Activated T-cell treated with anti-CD3 and anti-CD28 coated beads, Interleukin-2, amount 50 U/mL, for 72 hours (primary cell): Measurements from ENCODE around the gene GSTCD. TPM values are rescaled to one million over a fixed set of nuclear protein-coding genes. Genes with fewer than 3 reads are reported as not detected.
"Not testable (repeated sequence)": the region's sequence is repeated elsewhere in the genome, so short reads cannot be mapped to it uniquely, and the experiment has no call there.

ENCODE experiments used
- ATAC-seq, 2 donors: fragments of 150-1000 bp; cut with Tn5 transposase; replicated peaks in 1 of 2; 2 replicates each; pipeline ENCODE4 v1.10.0; 2021; ENCODE audit warnings: moderate library complexity in 2 of 2, mild to moderate bottlenecking in 1 of 2
- DNase-seq, 2 donors: peaks; one replicate each; pipeline ENCODE4 v3.0.0; 2021 to 2022; ENCODE audit warnings: mixed read lengths in 1 of 2
- H3K27ac Mint-ChIP-seq: one replicate; pipeline ENCODE4 v1.8.0; 2022; ENCODE audit warnings: mild to moderate bottlenecking, moderate library complexity, mixed read lengths
- H3K27me3 Mint-ChIP-seq: one replicate; pipeline ENCODE4 v1.8.0; 2022; ENCODE audit warnings: low read depth, mixed read lengths
- H3K36me3 Mint-ChIP-seq, 2 donors: one replicate each; pipeline ENCODE4 v1.8.0; 2022; ENCODE audit warnings: mixed read lengths in 2 of 2, mild to moderate bottlenecking in 1 of 2; ENCODE audit not compliant: insufficient read depth in 2 of 2
- H3K4me1 Mint-ChIP-seq: one replicate; pipeline ENCODE4 v1.8.0; 2022; ENCODE audit warnings: low read depth, mixed read lengths
- H3K4me3 Mint-ChIP-seq, 2 donors: one replicate each; pipeline ENCODE4 v1.8.0; 2022; ENCODE audit warnings: mild to moderate bottlenecking in 2 of 2, mixed read lengths in 2 of 2, moderate library complexity in 2 of 2
- H3K9me3 Mint-ChIP-seq, 2 donors: one replicate each; pipeline ENCODE4 v1.8.0; 2022; ENCODE audit warnings: mixed read lengths in 2 of 2
- total RNA-seq, 2 donors: library from RNA; stranded (reverse); gene quantifications; one replicate each; pipeline ENCODE4 v1.2.3, GENCODE V29; 2022

GSTCD gene
- total RNA-seq, 2 donors from 2014 or later, result 14.7 to 14.8 TPM

DNA sequence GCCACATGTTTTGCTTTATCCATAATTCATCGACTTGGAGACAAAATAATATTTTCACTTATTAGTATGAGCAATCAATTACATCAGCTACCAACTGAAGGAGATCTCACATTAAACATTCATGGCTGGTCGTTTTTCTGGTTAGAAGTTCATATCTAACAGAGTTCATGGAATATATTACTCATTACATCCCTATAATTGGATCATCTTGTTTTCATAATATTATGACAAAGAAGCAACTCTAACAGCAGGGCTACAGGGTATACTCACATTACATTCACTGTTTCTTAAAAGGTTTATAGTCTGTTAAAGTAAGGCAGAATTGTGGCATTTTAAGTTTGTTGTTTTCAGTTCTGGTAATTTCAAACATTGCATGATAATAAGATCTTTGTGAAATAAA, 33.0 kb downstream of the GSTCD start:
- H3K9me3 Mint-ChIP-seq, result peaks cover 8 to 10% of the 10 kb centered on the region in 2 donors
- no peak overlapping the region for H3K27ac Mint-ChIP-seq
- H3K36me3 Mint-ChIP-seq, result peaks cover 14 to 26% of the 10 kb centered on the region in 2 donors
- no peaks in the 10 kb centered on the region for H3K4me1 Mint-ChIP-seq
- no peak overlapping the region for H3K4me3 Mint-ChIP-seq
- ATAC-seq (no peak), DNase-seq (no peak)
- H3K27me3 Mint-ChIP-seq, result no peaks in the 10 kb centered on the region

DNA sequence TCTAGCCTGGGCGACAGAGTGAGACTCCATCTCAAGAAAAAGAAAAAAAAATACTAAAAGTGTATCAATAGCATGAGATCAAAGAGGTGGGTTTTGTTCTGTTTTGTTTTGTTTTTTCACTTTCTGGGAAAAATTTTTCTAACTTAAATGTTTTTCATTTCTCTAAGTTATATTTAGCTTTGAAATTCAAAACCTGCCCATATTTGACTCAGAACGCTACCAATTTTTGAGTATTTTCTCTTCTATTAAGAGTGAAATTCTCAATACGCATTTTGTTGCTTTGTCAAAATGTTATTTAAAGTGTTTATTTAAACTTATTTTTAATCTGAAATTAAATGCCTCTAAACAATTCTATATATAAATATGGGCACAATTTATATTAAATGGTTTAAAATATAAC, 39.6 kb downstream of the GSTCD start:
- Mint-ChIP-seq H3K36me3 (no peaks in the 10 kb centered on the region), H3K27me3 (no peaks in the 10 kb centered on the region), H3K27ac (no peak overlapping the region), H3K4me1 (no peaks in the 10 kb centered on the region), H3K9me3 (no peaks in the 10 kb centered on the region), H3K4me3 (no peak overlapping the region)
- no peak for DNase-seq
- ATAC-seq, result no peak

- no peak overlapping the region for H3K4me3 Mint-ChIP-seq
- DNase-seq (no peak), ATAC-seq (no peak)
- no peaks in the 10 kb centered on the region for H3K36me3 Mint-ChIP-seq
- no peak overlapping the region for H3K27ac Mint-ChIP-seq
- peaks cover 6% of the 10 kb centered on the region for H3K4me1 Mint-ChIP-seq
- H3K27me3 Mint-ChIP-seq, result no peaks in the 10 kb centered on the region
- H3K9me3 Mint-ChIP-seq, result no peaks in the 10 kb centered on the region
Observed at GRCh38 chr4:105751718-105752299, 43.2 kb downstream of the GSTCD start.

GRCh38 chr4:105753361-105753760, 44.8 kb downstream of the GSTCD start:
- ATAC-seq (no peak), DNase-seq (no peak)
- no peak overlapping the region for H3K27ac Mint-ChIP-seq

GRCh38 chr4:105755375-105755774, 46.8 kb downstream of the GSTCD start:
- H3K27ac Mint-ChIP-seq, result no peak overlapping the region

More at GRCh38 chr4:105753361-105753760, 44.8 kb downstream of the GSTCD start:
- Mint-ChIP-seq H3K36me3 (no peaks in the 10 kb centered on the region), H3K9me3 (no peaks in the 10 kb centered on the region), H3K4me1 (peaks cover 6% of the 10 kb centered on the region), H3K27me3 (no peaks in the 10 kb centered on the region), H3K4me3 (no peak overlapping the region)

DNA sequence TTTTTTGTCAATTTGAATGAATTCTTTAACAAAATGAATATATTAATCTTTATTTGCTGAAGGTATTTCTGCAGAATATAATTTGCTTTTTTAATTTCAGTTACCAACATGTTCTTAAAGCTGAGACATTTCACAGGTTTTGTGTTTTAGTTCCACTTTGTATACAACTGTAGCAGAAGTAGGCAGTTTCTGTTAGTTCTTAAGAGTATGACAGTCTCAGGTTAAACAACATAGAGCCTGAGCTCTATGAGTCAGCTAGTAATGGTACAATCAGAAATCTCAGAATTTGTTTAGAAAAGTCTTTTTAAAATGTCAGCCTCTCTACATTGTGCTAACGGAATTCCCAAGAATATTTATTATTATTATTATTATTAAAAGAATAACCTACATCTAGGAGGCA, 50.4 kb downstream of the GSTCD start:
- H3K27me3 Mint-ChIP-seq, result no peaks in the 10 kb centered on the region
- H3K4me3 Mint-ChIP-seq, result no peak overlapping the region
- H3K27ac Mint-ChIP-seq, result no peak overlapping the region
- no peaks in the 10 kb centered on the region for H3K36me3 Mint-ChIP-seq
- ATAC-seq, result no peak
- no peak for DNase-seq
- H3K4me1 Mint-ChIP-seq, result peaks cover 6% of the 10 kb centered on the region
- no peaks in the 10 kb centered on the region for H3K9me3 Mint-ChIP-seq

More at GRCh38 chr4:105755375-105755774, 46.8 kb downstream of the GSTCD start:
- ATAC-seq (no peak), DNase-seq (no peak)
- H3K27me3 Mint-ChIP-seq, result no peaks in the 10 kb centered on the region
- no peak overlapping the region for H3K4me3 Mint-ChIP-seq
- H3K36me3 Mint-ChIP-seq, result no peaks in the 10 kb centered on the region
- H3K9me3 Mint-ChIP-seq, result no peaks in the 10 kb centered on the region
- peaks cover 6% of the 10 kb centered on the region for H3K4me1 Mint-ChIP-seq

DNA sequence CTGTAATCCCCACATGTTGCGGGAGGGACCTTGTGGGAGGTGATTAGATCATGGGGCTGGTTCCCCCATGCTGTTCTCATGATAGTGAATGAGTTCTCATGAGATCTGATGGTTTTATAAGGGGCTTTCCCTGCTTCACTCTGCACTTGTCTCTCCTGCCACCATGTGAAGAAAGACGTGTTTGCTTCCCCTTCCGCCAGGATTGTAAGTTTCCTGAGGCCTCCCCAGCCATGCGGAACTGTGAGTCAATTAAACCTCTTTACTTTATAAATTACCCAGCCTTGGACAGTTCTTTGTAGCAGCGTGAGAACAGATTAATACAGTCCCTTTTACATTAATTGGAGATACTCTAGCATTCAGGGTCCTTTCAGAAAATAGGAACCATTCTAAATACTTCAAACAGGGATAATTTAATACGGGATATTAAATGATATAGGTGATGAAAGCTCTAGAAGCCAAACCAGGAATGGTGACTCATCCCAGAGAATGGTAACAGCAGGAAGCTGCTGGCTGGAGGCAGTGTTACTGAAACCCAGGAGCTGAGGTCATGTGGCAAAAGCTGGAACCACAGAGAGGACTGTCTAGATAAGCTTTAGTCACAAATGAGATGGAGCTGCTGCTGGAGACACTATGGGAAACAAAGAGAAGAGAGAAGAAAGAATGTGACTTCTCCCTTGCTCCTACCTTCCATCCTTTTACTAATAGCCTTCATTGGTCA, 57.3 kb downstream of the GSTCD start:
- H3K27ac Mint-ChIP-seq, result no peak overlapping the region
- H3K9me3 Mint-ChIP-seq, result peaks cover 0 to 4% of the 10 kb centered on the region in 2 donors
- DNase-seq, result no peak
- peaks cover 3 to 5% of the 10 kb centered on the region in 2 donors for H3K36me3 Mint-ChIP-seq
- H3K4me3 Mint-ChIP-seq, result no peak overlapping the region
- no peaks in the 10 kb centered on the region for H3K27me3 Mint-ChIP-seq
- no peak for ATAC-seq
- no peaks in the 10 kb centered on the region for H3K4me1 Mint-ChIP-seq

DNA sequence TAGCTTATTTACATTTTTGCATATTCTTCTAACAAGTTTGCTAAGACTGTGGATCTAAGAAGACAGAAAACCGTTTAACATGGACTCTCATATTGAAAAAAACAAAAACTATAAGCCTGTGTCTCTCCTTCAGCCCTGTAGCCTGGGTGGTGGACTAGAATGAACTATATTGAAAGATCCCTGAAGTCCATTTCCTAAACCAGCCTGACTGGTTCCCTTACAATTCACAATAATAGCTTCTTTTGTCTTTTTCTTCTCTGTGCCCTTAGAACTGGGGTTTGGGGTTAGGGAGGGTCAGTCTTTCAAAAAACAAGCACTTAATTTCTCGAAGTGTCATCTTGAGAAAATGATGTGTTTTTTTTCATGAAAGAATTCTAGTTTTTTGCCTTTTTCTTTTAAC, 59.0 kb downstream of the GSTCD start:
- Mint-ChIP-seq H3K36me3 (peaks cover 9% of the 10 kb centered on the region in 2 donors), H3K4me3 (no peak overlapping the region), H3K4me1 (no peaks in the 10 kb centered on the region), H3K9me3 (peaks cover 3 to 9% of the 10 kb centered on the region in 2 donors), H3K27ac (no peak overlapping the region), H3K27me3 (no peaks in the 10 kb centered on the region)
- ATAC-seq (no peak), DNase-seq (no peak)

DNA sequence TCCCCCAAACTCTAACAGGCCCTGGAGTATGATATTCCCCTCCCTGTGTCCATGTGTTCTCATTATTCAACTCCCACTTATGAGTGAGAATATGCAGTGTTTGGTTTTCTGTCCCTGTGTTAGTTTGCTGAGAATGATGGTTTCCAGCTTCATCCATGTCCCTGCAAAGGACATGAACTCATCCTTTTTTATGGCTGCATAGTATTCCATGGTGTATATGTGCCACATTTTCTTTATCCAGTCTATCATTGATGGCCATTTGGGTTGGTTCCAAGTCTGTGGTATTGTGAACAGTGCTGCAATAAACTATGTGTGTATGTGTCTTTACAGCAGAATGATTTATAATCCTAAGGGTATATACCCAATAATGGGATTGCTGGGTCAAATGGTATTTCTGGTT, 61.9 kb downstream of the GSTCD start:
- not testable (repeated sequence) for H3K27ac Mint-ChIP-seq, DNase-seq, H3K4me3 Mint-ChIP-seq, H3K27me3 Mint-ChIP-seq, H3K4me1 Mint-ChIP-seq, ATAC-seq
- Mint-ChIP-seq H3K9me3 (peaks cover 14 to 15% of the 10 kb centered on the region in 2 donors), H3K36me3 (peaks cover 11 to 15% of the 10 kb centered on the region in 2 donors)

GRCh38 chr4:105772065-105772464, 63.5 kb downstream of the GSTCD start:
- H3K4me1 Mint-ChIP-seq, DNase-seq, H3K4me3 Mint-ChIP-seq, ATAC-seq, H3K27ac Mint-ChIP-seq, H3K27me3 Mint-ChIP-seq: not testable (repeated sequence)
- peaks cover 11 to 14% of the 10 kb centered on the region in 2 donors for H3K36me3 Mint-ChIP-seq
- H3K9me3 Mint-ChIP-seq, result peaks cover 14 to 15% of the 10 kb centered on the region in 2 donors

- H3K27me3 Mint-ChIP-seq, H3K4me3 Mint-ChIP-seq, H3K27ac Mint-ChIP-seq, ATAC-seq, DNase-seq, H3K4me1 Mint-ChIP-seq: not testable (repeated sequence)
- Mint-ChIP-seq H3K36me3 (peaks cover 6 to 13% of the 10 kb centered on the region in 2 donors), H3K9me3 (peaks cover 10 to 15% of the 10 kb centered on the region in 2 donors)
Observed at GRCh38 chr4:105775760-105776415, 67.3 kb downstream of the GSTCD start.

- Mint-ChIP-seq H3K27me3 (no peaks in the 10 kb centered on the region), H3K4me1 (no peaks in the 10 kb centered on the region), H3K27ac (no peak overlapping the region), H3K4me3 (no peak overlapping the region), H3K9me3 (no peaks in the 10 kb centered on the region), H3K36me3 (no peaks in the 10 kb centered on the region)
- ATAC-seq (no peak), DNase-seq (no peak)
Observed at GRCh38 chr4:105780176-105780575, 71.6 kb downstream of the GSTCD start.

GRCh38 chr4:105784761-105785160, 76.2 kb downstream of the GSTCD start:
- Mint-ChIP-seq H3K27me3 (no peaks in the 10 kb centered on the region), H3K4me1 (no peaks in the 10 kb centered on the region), H3K36me3 (no peaks in the 10 kb centered on the region), H3K9me3 (no peaks in the 10 kb centered on the region), H3K4me3 (no peak overlapping the region), H3K27ac (no peak overlapping the region)
- no peak for DNase-seq
- ATAC-seq, result no peak
